Stimulated activated CD8-positive, alpha-beta memory T cell treated with anti-CD3 and anti-CD28 coated beads, Interleukin-15, amount 100 ng/mL, for 48 hours (primary cell): ENCODE results near the gene LRP2.
A peak's percentile ranks its signal among the peaks of the same experiment; 100 is the strongest.
"Not testable (repeated sequence)": the region's sequence is repeated elsewhere in the genome, so short reads cannot be mapped to it uniquely, and the experiment has no call there.

ENCODE experiments used
- DNase-seq, 2 donors: peaks; one replicate each; pipeline ENCODE4 v3.0.0-alpha.2; 2020; ENCODE audit warnings: low read depth in 2 of 2

The LRP2 gene

GRCh38 chr2:169175112-169175511, 187.2 kb downstream of the LRP2 start:
- DNase-seq, result no peak

- DNase-seq, result no peak
These were observed 188.5 kb downstream of the LRP2 start for GRCh38 chr2:169173876-169174275.

- no peak for DNase-seq
These were observed 189.4 kb downstream of the LRP2 start for GRCh38 chr2:169172914-169173313.

- DNase-seq, result no peak
These were observed 190.1 kb downstream of the LRP2 start for GRCh38 chr2:169172151-169172735.

GRCh38 chr2:169165791-169166190, 196.5 kb downstream of the LRP2 start:
- DNase-seq, result no peak

GRCh38 chr2:169164311-169164710, 198.0 kb downstream of the LRP2 start:
- no peak for DNase-seq

- no peak for DNase-seq
These were observed 199.7 kb downstream of the LRP2 start for GRCh38 chr2:169162613-169163012.

- DNase-seq, result no peak
These were observed 201.3 kb downstream of the LRP2 start for GRCh38 chr2:169160926-169161481.

GRCh38 chr2:169159686-169160085, 202.6 kb downstream of the LRP2 start:
- DNase-seq, result no peak

- no peak for DNase-seq
These were observed 203.5 kb downstream of the LRP2 start for GRCh38 chr2:169158874-169159273.

GRCh38 chr2:169146220-169146619, 216.1 kb downstream of the LRP2 start:
- DNase-seq, result no peak

- no peak for DNase-seq
These were observed 218.3 kb downstream of the LRP2 start for GRCh38 chr2:169143998-169144397.

- peak; percentile 31 to 33 for DNase-seq
These were observed 220.5 kb downstream of the LRP2 start for GRCh38 chr2:169141713-169142352.

GRCh38 chr2:169139993-169140767, 222.2 kb downstream of the LRP2 start:
- no peak for DNase-seq

GRCh38 chr2:169139145-169139544, 223.2 kb downstream of the LRP2 start:
- DNase-seq, result no peak

GRCh38 chr2:169137924-169138323, 224.4 kb downstream of the LRP2 start:
- no peak for DNase-seq

GRCh38 chr2:169136885-169137534, 225.3 kb downstream of the LRP2 start:
- DNase-seq, result no peak

- DNase-seq, result not testable (repeated sequence)
These were observed 225.9 kb downstream of the LRP2 start for GRCh38 chr2:169136428-169136827.

- not testable (repeated sequence) for DNase-seq
These were observed 228.1 kb downstream of the LRP2 start for GRCh38 chr2:169134272-169134671.

GRCh38 chr2:169131587-169132512, 230.5 kb downstream of the LRP2 start:
- DNase-seq, result no peak

GRCh38 chr2:169129703-169130243, 232.6 kb downstream of the LRP2 start:
- DNase-seq, result no peak
